D721Med (cell line): ENCODE measurements around the gene DAO.

Experiments
- DNase-seq: peaks from one replicate; pipeline ENCODE4 v3.0.0; 2011; ENCODE audit warnings: low spot score; ENCODE audit not compliant: insufficient read length
- FAIRE-seq: peaks from 2 replicates; lab custom pipeline; 2011; peaks lifted over from hg19 to GRCh38; lab: Jason Lieb, UNC
- TF ChIP-seq, protein P1 (sequence below): IDR thresholded peaks from 2 replicates; pipeline ENCODE4 v1.5.1; 2012; ENCODE audit warnings: mild to moderate bottlenecking, control low read depth; ENCODE audit not compliant: insufficient read depth; ENCODE audit errors: missing control alignments

Gene DAO

DNA sequence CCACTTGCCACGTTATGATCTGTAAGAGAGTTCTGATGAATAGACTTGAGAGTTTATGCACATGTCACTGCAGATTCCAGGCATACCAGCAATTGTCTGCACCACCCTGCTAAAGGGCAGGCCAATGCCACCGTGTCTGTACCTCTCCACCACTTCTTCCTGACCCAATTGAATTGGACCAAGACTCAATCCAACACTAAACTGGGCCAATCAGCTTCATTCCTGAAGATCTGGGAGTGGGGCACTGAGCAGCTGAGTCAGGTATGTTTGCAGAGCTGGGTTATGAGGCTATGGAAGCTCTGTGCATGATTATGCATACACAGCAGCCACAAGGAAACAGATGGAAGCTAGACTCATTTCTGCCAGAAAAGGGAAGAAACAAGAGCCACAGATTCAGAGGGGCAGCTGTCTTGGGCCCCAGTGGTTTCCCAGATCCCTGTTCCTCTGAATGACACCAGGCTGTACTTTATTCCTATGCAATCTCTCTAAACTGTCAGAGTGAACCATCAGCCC is 28.0 kb downstream of the DAO start:
- FAIRE-seq = no peak
- DNase-seq = no peak
- TF ChIP-seq, protein P1, sequence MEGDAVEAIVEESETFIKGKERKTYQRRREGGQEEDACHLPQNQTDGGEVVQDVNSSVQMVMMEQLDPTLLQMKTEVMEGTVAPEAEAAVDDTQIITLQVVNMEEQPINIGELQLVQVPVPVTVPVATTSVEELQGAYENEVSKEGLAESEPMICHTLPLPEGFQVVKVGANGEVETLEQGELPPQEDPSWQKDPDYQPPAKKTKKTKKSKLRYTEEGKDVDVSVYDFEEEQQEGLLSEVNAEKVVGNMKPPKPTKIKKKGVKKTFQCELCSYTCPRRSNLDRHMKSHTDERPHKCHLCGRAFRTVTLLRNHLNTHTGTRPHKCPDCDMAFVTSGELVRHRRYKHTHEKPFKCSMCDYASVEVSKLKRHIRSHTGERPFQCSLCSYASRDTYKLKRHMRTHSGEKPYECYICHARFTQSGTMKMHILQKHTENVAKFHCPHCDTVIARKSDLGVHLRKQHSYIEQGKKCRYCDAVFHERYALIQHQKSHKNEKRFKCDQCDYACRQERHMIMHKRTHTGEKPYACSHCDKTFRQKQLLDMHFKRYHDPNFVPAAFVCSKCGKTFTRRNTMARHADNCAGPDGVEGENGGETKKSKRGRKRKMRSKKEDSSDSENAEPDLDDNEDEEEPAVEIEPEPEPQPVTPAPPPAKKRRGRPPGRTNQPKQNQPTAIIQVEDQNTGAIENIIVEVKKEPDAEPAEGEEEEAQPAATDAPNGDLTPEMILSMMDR = no peak

DNA sequence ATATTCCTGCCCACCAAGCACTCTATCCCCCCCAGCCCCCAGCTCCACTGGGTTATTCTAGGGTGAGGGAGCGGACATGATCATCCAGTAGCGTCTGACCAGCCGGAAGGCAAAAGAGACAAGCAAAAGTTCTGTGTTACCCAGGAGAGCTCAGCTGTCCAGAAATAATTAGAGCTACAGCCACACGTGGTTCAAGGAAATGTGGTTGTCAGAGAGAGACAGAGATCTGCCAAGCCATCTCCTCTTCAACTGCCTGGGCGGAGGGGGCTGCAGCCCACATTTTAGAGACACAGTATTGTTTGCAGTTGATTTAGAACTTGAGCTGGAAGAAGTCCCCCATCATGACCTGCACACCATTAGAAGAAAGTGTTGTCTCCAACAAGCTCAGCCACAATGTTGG is 30.4 kb downstream of the DAO start:
- FAIRE-seq (no peak), DNase-seq (no peak)
- TF ChIP-seq, protein P1 = no peak

DNA sequence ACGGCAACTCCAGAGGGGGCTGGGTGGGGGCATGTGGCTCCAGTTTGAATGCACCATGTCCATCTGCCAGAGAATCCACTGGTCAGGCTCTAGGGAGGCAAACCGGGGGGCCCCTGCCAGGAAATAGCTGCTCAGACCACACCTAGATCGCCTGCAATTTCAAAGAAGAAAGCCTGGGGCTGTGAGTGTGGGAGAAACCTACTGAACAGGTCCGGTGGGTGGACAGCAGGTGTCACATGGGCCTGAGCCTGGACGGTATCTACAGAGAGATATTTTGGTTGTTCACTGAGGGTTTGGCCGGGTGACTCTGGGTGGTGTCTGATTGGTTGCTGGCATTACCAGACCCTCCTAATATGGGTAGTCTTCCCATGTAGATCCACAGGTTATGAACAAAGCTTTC is 32.0 kb downstream of the DAO start:
- TF ChIP-seq, protein P1 = no peak
- DNase-seq (no peak), FAIRE-seq (no peak)

DNA sequence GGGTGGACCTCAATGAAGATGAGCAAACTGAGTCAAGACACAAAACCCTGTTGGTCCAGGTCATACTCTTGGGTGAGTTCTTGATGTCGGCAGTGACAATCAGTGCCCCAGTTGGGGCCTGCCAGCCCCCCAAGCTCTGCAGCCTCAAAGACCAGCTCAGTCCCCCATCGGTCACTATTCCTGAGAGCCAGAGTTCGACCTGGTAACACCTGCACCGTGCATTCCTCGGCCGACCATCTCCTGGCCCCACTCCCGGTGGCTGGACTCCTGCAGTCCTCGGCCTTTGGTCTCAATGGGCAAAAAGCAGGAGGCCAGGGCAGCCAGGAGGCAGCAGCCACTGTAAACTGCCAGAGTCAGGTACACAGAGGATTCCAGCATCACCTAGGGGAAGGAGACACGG is 32.5 kb downstream of the DAO start:
- TF ChIP-seq, protein P1 = no peak
- FAIRE-seq (no peak), DNase-seq (no peak)

DNA sequence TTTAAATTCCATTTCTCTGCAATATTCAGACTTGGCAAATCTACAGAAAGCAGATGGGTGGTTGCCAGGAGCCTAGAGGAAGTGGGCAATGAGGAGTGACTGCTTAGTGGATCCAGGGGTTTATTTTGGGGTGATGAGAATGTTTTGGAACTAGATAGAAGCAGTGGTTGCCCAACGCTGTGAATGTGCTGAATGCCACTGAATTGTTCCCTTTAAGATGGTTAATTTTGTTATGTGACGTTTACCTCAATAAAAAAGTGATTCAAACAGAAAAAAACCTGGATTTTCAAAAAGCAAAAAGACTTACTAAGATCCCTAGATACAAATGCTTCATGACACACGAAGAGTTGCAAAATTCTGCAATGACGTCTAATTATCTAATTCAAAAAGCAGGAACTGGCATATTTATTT is 34.2 kb downstream of the DAO start:
- TF ChIP-seq, protein P1 = no peak
- FAIRE-seq (no peak), DNase-seq (no peak)

DNA sequence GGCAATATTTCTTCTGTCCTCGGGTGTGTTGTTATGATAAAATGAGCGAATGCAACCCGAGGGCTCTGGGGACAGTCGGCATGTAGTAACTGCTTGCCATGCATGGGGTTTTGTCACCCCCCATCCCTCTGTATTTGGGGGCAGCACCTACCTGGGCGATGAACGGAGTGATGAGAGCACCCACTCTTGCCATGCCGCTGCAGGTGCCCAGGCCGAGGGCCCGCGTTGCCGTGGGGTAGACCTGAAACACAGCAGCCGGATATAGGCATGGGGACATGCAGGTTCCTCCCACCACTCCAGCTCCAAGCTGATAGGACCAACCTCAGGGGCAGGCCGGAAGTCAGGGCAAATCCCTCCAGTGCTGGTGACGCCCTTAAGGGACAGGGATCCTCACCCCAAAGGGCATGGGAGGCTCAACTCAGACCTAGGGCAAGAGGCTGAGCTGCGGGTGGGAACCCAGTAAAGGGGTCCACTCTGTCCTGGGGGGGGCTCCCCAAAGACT is 35.8 kb downstream of the DAO start:
- FAIRE-seq = no peak

DNA sequence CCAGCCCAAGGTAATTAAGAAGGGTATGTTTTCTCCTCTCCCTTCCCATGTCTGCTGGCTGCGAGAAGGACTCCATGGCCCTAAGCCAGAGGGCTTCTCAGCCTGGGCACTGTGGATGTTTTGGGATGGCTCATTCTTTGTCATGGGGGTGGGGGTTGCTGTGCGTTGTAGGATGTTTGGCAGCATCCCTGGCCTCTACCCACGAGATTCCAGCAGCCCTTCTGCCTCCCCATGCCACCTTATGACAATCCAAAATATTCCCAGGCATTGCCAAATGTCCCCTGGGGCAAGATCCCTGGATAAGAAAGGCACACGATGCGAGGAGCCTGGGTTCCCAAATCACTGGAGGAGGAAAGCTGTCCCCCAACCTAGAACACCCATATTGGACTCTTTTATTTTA is 36.4 kb downstream of the DAO start:
- TF ChIP-seq, protein P1 = no peak
- no peak for FAIRE-seq
- DNase-seq = no peak

More for the DNA sequence above, 35.8 kb downstream of the DAO start:
- TF ChIP-seq, protein P1 = no peak
- DNase-seq = no peak
